A549 (cell line): Measurements from ENCODE around the gene TAF11L5. TPM values are rescaled to one million over a fixed set of nuclear protein-coding genes. Genes with fewer than 3 reads are reported as not detected.
"Not testable (repeated sequence)": the region's sequence is repeated elsewhere in the genome, so short reads cannot be mapped to it uniquely, and the experiment has no call there.

Experiments used
- ATAC-seq, 2 experiments: fragments of 200-7000 bp in 1 of 2; fragments of >200 bp in 1 of 2; cut with Nextera tagmentation in 1 of 2; cut with Tn5 transposase in 1 of 2; 3 replicates each; pipeline versions ENCODE4 v1.8.0 to v1.9.1; 2018 to 2020; ENCODE audit warnings: mild to moderate bottlenecking in 1 of 2, moderate library complexity in 1 of 2
- CTCF ChIA-PET: fragments of 300-600 bp; sonication (Branson Sonifier 250); formaldehyde crosslinking; extraction: SDS; loops from one replicate; lab custom pipeline; 2021; ENCODE audit warnings: antibody characterized with exemption, inconsistent platforms; lab: Yijun Ruan, JAX
- POLR2A ChIA-PET: fragments of 350-600 bp; formaldehyde crosslinking; extraction: SDS; loops from one replicate; lab custom pipeline; 2021; ENCODE audit warnings: antibody characterized with exemption, inconsistent platforms; lab: Yijun Ruan, JAX
- DNase-seq, 2 experiments: peaks; one replicate each; pipeline versions ENCODE4 v3.0.0 to v3.0.0-alpha.2; 2011 to 2016; ENCODE audit warnings: low read depth in 1 of 2, low spot score in 1 of 2
- FAIRE-seq: peaks from 2 replicates; lab custom pipeline; 2011; peaks lifted over from hg19 to GRCh38; lab: Jason Lieb, UNC
- H3K27ac ChIP-seq, 2 experiments: fragments of >200 bp; sonication (Bioruptor Twin); formaldehyde crosslinking; 3 replicates each; pipeline ENCODE4 v1.5.1; 2016 to 2017
- H3K4me1 ChIP-seq: fragments of >200 bp; sonication (Bioruptor Twin); formaldehyde crosslinking; 3 replicates; pipeline ENCODE4 v1.6.1; 2016
- H3K4me2 ChIP-seq: fragments of >200 bp; sonication (Bioruptor Twin); formaldehyde crosslinking; 3 replicates; pipeline ENCODE4 v1.6.1; 2016
- H3K4me3 ChIP-seq: fragments of >200 bp; sonication (Bioruptor Twin); formaldehyde crosslinking; 3 replicates; pipeline ENCODE4 v1.5.1; 2016
- H3K9me3 ChIP-seq: fragments of >200 bp; sonication (Bioruptor Twin); formaldehyde crosslinking; 3 replicates; pipeline ENCODE4 v1.6.1; 2016
- BHLHE40 ChIP-seq: IDR thresholded peaks from 2 replicates; pipeline ENCODE4 v1.6.1; 2012; ENCODE audit warnings: low read depth, low read length, inconsistent platforms
- CHD2 ChIP-seq: fragments of 150-350 bp; IDR thresholded peaks from 2 replicates; pipeline ENCODE4 v1.6.1; 2014; ENCODE audit warnings: low read length; ENCODE audit not compliant: partially characterized antibody
- FOSB ChIP-seq: fragments of 250-450 bp; sonication (Bioruptor Pico); IDR thresholded peaks from 2 replicates; pipeline ENCODE4 v1.5.0; 2020; ENCODE audit warnings: mild to moderate bottlenecking, moderate library complexity
- FOSL2 ChIP-seq, 2 experiments: fragments of 450-650 bp in 1 of 2; fragments of >200 bp in 1 of 2; sonication (Bioruptor Twin) in 1 of 2; formaldehyde crosslinking; IDR thresholded peaks; 2 replicates each; pipeline versions ENCODE4 v1.5.0 to v1.6.1; 2016 to 2020; ENCODE audit warnings: mild to moderate bottlenecking in 1 of 2, moderate library complexity in 1 of 2
- GATA3 ChIP-seq: IDR thresholded peaks from 2 replicates; pipeline ENCODE4 v1.6.1; 2012; ENCODE audit warnings: borderline replicate concordance
- HDAC2 ChIP-seq: fragments of 200-600 bp; sonication (generic); IDR thresholded peaks from 2 replicates; pipeline ENCODE4 v1.6.1; 2016
- HOXA7 ChIP-seq: fragments of 250-450 bp; sonication (Bioruptor Pico); IDR thresholded peaks from 2 replicates; pipeline ENCODE4 v1.5.0; 2020; ENCODE audit warnings: mild to moderate bottlenecking, moderate library complexity
- JUNB ChIP-seq: fragments of >200 bp; sonication (Bioruptor Twin); formaldehyde crosslinking; IDR thresholded peaks from 2 replicates; pipeline ENCODE4 v1.6.1; 2016
- MAZ ChIP-seq: fragments of 150-350 bp; IDR thresholded peaks from 2 replicates; pipeline ENCODE4 v1.6.1; 2014; ENCODE audit warnings: antibody characterized with exemption, low read depth, low read length, borderline replicate concordance
- MYC ChIP-seq: IDR thresholded peaks from 2 replicates; pipeline ENCODE4 v1.6.1; 2012; ENCODE audit warnings: mild to moderate bottlenecking, inconsistent platforms, low read length, improper control_type of control experiment, borderline replicate concordance
- NR3C1 ChIP-seq: fragments of >200 bp; sonication (Bioruptor Twin); formaldehyde crosslinking; IDR thresholded peaks from 3 replicates; pipeline ENCODE4 v1.6.1; 2017
- PHF8 ChIP-seq: fragments of 200-600 bp; sonication (generic); IDR thresholded peaks from 2 replicates; pipeline ENCODE4 v1.6.1; 2016; ENCODE audit warnings: low read depth, mild to moderate bottlenecking, antibody characterized with exemption, moderate library complexity, borderline replicate concordance
- RAD21 ChIP-seq, 2 experiments: fragments of >200 bp in 1 of 2; sonication (Bioruptor Twin) in 1 of 2; formaldehyde crosslinking in 1 of 2; IDR thresholded peaks in 1 of 2; conservative IDR thresholded peaks in 1 of 2; 2 replicates in 1 of 2; 3 replicates in 1 of 2; pipeline ENCODE4 v1.6.1; 2012 to 2018; ENCODE audit warnings: inconsistent platforms in 1 of 2
- ZFP36 ChIP-seq: fragments of 450-650 bp; IDR thresholded peaks from 2 replicates; pipeline ENCODE4 v1.6.1; 2014; ENCODE audit warnings: borderline replicate concordance; ENCODE audit not compliant: partially characterized antibody
- WGBS: methylation state at CpG from one replicate; pipeline ENCODE4 v1.1.6; 2017; ENCODE audit errors: missing lambda C conversion rate; 5-methylcytosine and 5-hydroxymethylcytosine counted together
- polyA plus RNA-seq, 4 experiments: library from polyadenylated mRNA; depleted of rRNA in 3 of 4; stranded (reverse); fragments of >200 nt; fragmentation: RNase III in 1 of 4; extraction: RNeasy Plus Mini Kit Qiagen cat#74134 plus additional on column Dnase treatment in 1 of 4; gene quantifications; 2 replicates in 3 of 4; 3 replicates in 1 of 4; pipeline ENCODE4 v1.2.3, GENCODE V29; 2011 to 2017
- TF ChIP-seq, protein P1 (sequence below): IDR thresholded peaks from 2 replicates; pipeline ENCODE4 v1.6.1; 2012
- TF ChIP-seq, protein P2 (sequence below): fragments of 200-600 bp; sonication (generic); IDR thresholded peaks from 2 replicates; pipeline ENCODE4 v1.6.1; 2016; ENCODE audit warnings: antibody characterized with exemption, mild to moderate bottlenecking, moderate library complexity
- TF ChIP-seq, protein P3 (sequence below): fragments of 150-350 bp; IDR thresholded peaks from 2 replicates; pipeline ENCODE4 v1.6.1; 2014; ENCODE audit warnings: low read depth, mild to moderate bottlenecking, low read length
- TF ChIP-seq, protein P4 (sequence below): fragments of 250-450 bp; sonication (Bioruptor Pico); IDR thresholded peaks from 2 replicates; pipeline ENCODE4 v1.5.0; 2020; ENCODE audit warnings: low read depth, mild to moderate bottlenecking, moderate library complexity
- TF ChIP-seq, protein P5 (sequence below): IDR thresholded peaks from 2 replicates; pipeline ENCODE4 v1.6.1; 2012

Gene TAF11L5
- polyA plus RNA-seq, 2 of the 4 experiments (the other 2 are of a cell fraction) = not detected

DNA sequence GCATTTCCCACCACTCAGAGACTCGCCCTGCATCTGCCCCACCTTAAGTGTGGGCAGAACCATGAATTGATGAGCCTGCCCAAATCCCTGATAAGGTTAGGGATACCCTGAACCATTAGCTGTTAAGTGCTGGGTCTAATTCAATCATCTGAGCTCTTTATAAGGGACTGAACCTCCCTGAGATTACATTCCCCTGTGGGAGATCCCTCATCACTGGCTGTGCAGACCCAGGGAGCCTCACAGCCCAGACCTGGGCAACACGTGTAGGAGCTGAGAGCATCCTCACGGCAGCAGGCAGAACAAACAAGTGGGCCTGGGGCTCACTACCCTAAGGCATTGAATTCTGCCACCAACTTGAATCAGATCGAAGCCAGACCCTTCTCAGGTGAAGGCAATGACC is 27.6 kb upstream of the TAF11L5 start:
- Histone ChIP-seq H3K9me3 (no peaks in the 10 kb centered on the region), H3K4me3 (no peak overlapping the region), H3K27ac (peak overlapping the region in 1 of 2 experiments; percentile 20; a peak in 1 of 6 replicates), H3K4me1 (0 out of 3 replicates have a peak, but pooled peaks cover 3% of the 10 kb centered on the region), H3K4me2 (no peak overlapping the region)
- ChIA-PET CTCF (interaction anchor here (1.2 kb wide), 1 partner anchor 9 kb away, joined by 3 read pairs; no protein-coding TSS in a partner anchor), POLR2A (no interaction called here)
- ATAC-seq = no peak
- no peak for TF ChIP-seq MYC
- TF ChIP-seq, protein P1, sequence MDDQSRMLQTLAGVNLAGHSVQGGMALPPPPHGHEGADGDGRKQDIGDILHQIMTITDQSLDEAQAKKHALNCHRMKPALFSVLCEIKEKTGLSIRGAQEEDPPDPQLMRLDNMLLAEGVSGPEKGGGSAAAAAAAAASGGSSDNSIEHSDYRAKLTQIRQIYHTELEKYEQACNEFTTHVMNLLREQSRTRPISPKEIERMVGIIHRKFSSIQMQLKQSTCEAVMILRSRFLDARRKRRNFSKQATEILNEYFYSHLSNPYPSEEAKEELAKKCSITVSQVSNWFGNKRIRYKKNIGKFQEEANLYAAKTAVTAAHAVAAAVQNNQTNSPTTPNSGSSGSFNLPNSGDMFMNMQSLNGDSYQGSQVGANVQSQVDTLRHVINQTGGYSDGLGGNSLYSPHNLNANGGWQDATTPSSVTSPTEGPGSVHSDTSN = no peak
- TF ChIP-seq, protein P2, sequence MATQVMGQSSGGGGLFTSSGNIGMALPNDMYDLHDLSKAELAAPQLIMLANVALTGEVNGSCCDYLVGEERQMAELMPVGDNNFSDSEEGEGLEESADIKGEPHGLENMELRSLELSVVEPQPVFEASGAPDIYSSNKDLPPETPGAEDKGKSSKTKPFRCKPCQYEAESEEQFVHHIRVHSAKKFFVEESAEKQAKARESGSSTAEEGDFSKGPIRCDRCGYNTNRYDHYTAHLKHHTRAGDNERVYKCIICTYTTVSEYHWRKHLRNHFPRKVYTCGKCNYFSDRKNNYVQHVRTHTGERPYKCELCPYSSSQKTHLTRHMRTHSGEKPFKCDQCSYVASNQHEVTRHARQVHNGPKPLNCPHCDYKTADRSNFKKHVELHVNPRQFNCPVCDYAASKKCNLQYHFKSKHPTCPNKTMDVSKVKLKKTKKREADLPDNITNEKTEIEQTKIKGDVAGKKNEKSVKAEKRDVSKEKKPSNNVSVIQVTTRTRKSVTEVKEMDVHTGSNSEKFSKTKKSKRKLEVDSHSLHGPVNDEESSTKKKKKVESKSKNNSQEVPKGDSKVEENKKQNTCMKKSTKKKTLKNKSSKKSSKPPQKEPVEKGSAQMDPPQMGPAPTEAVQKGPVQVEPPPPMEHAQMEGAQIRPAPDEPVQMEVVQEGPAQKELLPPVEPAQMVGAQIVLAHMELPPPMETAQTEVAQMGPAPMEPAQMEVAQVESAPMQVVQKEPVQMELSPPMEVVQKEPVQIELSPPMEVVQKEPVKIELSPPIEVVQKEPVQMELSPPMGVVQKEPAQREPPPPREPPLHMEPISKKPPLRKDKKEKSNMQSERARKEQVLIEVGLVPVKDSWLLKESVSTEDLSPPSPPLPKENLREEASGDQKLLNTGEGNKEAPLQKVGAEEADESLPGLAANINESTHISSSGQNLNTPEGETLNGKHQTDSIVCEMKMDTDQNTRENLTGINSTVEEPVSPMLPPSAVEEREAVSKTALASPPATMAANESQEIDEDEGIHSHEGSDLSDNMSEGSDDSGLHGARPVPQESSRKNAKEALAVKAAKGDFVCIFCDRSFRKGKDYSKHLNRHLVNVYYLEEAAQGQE = no peak
- TF ChIP-seq FOSL2 (IDR thresholded peaks at IDR 0.05) = no peak
- no peak for TF ChIP-seq FOSL2 (CRISPR knock-in tag; IDR thresholded peaks at IDR 0.05)
- no peak for TF ChIP-seq ZFP36
- TF ChIP-seq HDAC2 = no peak
- TF ChIP-seq MAZ = no peak
- TF ChIP-seq JUNB = no peak
- no peak for TF ChIP-seq HOXA7 (CRISPR knock-in tag)
- TF ChIP-seq NR3C1 = no peak
- TF ChIP-seq, protein P3, sequence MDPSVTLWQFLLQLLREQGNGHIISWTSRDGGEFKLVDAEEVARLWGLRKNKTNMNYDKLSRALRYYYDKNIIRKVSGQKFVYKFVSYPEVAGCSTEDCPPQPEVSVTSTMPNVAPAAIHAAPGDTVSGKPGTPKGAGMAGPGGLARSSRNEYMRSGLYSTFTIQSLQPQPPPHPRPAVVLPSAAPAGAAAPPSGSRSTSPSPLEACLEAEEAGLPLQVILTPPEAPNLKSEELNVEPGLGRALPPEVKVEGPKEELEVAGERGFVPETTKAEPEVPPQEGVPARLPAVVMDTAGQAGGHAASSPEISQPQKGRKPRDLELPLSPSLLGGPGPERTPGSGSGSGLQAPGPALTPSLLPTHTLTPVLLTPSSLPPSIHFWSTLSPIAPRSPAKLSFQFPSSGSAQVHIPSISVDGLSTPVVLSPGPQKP = no peak
- TF ChIP-seq RAD21 (conservative IDR thresholded peaks at IDR 0.05 in 1 of 2, IDR thresholded peaks at IDR 0.05 in 1 of 2) = no peak
- TF ChIP-seq PHF8 = no peak
- TF ChIP-seq, protein P4, sequence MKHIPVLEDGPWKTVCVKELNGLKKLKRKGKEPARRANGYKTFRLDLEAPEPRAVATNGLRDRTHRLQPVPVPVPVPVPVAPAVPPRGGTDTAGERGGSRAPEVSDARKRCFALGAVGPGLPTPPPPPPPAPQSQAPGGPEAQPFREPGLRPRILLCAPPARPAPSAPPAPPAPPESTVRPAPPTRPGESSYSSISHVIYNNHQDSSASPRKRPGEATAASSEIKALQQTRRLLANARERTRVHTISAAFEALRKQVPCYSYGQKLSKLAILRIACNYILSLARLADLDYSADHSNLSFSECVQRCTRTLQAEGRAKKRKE (CRISPR knock-in tag) = no peak
- TF ChIP-seq CHD2 = no peak
- no peak for TF ChIP-seq BHLHE40
- no peak for TF ChIP-seq FOSB (CRISPR knock-in tag)
- TF ChIP-seq, protein P5, sequence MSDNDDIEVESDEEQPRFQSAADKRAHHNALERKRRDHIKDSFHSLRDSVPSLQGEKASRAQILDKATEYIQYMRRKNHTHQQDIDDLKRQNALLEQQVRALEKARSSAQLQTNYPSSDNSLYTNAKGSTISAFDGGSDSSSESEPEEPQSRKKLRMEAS = no peak
- TF ChIP-seq GATA3 = no peak
- FAIRE-seq = no peak
- DNase-seq = no peak
- 73% methylated on average over 4 of the region's 4 CpGs for WGBS

DNA sequence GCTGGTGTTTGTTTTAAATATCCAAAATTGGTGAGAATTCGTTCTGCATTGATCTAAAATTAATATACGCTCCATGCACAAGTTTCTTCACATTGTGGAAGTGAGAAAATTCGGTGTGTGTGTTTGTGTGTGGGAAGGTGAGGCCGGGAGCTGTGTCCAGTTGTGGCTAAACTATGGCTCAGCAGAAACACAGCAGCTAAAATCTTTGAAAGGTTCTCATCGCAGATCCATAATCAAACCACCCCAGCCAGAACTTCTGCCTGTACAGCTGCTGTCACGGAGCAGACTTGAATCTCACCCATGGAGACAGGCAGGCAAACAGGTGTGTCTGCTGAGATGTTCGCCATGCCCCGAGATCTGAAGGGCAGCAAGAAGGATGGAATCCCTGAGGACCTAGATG is 27.1 kb upstream of the TAF11L5 start, which contains the start of gene TAF11L2:
Gene TAF11L2, plus strand, starts transcription at position 301 of the 400 bp plus-strand sequence.
- DNase-seq, POLR2A ChIA-PET, H3K4me1 ChIP-seq, H3K9me3 ChIP-seq, ATAC-seq, FAIRE-seq, CTCF ChIA-PET, H3K4me3 ChIP-seq, H3K4me2 ChIP-seq: not testable (repeated sequence)
- 77% methylated on average over 8 of the region's 8 CpGs for WGBS
- peak within 1 kb of the TSS in 1 of 2 experiments; percentile 20; a peak in 1 of 6 replicates for H3K27ac ChIP-seq
